Stimulated activated CD4-positive, alpha-beta T cell treated with anti-CD3 and anti-CD28 coated beads, Interleukin-1b, Interleukin-23, amount 100 ng/mL, for 24 hours (primary cell): ENCODE data around the gene PGAP3.

ENCODE experiments used
- DNase-seq, 4 experiments: peaks; one replicate each; pipeline ENCODE4 v3.0.0-alpha.2; 2020; ENCODE audit warnings: low read depth in 4 of 4, low spot score in 1 of 4

PGAP3 gene

GRCh38 chr17:39697961-39698360 is 10.1 kb upstream of the PGAP3 start:
- DNase-seq, result no peak

DNA sequence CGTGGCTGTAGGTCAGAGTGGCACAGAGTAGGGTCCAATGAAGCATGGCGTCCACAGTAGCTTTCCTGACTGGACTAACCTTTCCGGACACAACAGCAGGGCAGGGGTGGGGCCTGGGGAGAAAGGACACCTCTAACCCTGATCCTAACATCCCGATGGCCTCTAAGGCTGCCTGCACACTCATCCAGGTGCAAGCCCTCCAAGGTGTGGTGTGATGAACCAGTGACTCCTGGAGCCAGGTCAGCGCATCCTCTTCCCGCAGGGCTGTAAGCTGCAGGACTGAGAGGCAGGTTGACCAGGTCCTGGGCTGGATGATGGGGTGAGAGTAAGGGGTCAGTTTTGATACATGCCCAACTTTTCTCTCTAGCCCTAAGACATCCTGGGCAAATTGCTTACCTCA is 8.9 kb upstream of the PGAP3 start:
- no peak for DNase-seq

- DNase-seq, result no peak
Observed at GRCh38 chr17:39695089-39695474, 7.2 kb upstream of the PGAP3 start.

DNA sequence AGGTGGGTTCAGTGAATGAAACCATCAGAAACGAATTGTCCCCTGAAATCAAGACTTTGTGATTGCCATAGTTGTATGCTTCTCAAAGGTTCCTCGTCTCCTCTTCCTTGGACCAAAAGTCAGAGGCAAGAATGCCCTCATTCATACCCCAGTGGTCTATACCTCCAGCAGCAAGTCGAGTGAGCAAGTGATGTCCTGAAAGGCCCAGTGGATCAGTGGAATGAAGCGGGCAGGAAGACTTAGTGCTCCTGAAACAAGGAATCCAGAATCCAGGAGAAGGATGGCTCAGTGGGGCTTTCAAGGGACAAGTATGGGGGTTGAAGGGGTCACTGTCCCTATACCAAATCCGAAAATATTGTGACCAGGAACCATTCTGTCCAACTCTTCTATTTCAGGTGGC is 6.7 kb upstream of the PGAP3 start:
- no peak for DNase-seq

- no peak for DNase-seq
Observed at GRCh38 chr17:39688945-39689344, 1.1 kb upstream of the PGAP3 start.

DNA sequence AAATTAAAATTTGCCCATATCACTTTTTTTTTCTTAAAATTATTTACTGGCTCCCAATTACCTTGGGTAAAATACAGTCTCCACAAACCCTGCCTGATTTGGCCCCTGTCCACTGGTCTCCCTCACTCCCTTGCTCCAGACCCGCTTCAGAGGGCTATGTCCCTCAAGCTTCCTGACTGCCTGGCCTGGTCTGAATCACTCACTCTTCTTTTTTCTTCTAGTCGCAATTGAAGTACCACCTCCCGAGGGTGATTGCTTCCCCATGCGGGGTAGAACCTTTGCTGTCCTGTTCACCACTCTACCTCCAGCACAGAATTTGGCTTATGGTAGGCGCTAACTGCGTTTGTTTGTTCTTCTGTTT is 598 bp upstream of the PGAP3 start:
- no peak for DNase-seq

DNA sequence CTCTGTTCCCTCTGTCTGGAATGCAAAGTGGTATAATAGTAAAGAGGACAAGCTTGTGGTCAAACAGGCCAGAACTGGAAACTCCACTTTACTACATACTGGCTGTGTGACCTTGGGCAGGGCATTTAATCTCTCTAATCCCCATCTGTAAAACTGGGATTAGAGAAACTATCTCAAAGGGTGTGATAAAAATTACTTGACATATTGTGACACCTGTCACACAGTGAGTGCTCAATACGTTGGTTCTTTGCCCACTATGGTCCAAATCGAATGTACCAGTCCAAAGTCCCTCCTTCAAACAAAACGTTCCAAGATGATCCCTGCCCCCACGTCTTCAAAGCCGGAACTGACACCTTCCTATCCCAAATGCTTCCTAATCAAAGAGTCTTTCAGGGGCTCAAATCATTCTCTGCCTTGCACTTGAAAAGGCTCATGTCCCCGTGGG is 734 bp downstream of the PGAP3 start:
- DNase-seq, result no peak

- no peak for DNase-seq
Observed at GRCh38 chr17:39684369-39685192, 3.3 kb downstream of the PGAP3 start.

GRCh38 chr17:39683295-39683939 is 4.4 kb downstream of the PGAP3 start:
- no peak for DNase-seq

GRCh38 chr17:39679521-39680192 is 8.2 kb downstream of the PGAP3 start:
- no peak for DNase-seq

DNA sequence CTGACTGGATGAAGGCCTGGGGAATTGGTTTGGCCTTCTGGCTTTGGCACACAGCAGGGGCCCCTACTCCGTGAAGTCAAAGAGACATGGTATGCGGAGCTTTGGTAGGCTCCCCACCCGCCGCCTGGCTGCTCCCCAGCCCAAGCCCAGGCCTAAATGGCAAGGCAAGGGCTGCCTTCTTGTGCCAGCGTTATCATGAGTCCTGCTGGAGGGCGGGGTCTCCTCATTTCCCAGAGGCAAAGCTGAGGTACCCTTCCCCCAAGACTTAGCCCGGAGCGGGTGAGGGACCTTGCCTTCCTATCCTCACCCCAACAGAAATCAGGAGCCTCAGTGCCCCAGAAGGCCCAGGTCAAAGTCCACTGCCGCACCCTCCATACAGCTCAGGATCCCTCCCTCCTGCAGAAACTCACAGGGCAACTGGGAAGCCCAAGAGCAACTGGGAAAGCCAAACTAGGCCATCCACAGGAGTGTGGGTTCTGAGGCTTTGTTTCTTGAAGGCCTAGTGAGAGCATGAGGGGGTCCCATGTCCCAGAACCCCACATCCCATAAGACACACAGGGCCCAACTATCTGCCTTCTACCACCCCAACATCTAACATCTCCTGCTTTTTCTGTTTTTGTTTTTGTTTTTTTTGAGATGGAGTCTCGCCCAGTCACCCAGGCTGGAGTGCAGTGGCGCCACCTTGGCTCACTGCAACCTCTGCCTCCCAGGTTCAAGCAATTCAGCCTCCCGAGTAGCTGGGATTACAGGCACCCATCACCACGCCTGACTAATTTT is 9.3 kb downstream of the PGAP3 start:
- no peak for DNase-seq

- DNase-seq, result no peak
Observed at GRCh38 chr17:39677542-39678339, 10.1 kb downstream of the PGAP3 start.

DNA sequence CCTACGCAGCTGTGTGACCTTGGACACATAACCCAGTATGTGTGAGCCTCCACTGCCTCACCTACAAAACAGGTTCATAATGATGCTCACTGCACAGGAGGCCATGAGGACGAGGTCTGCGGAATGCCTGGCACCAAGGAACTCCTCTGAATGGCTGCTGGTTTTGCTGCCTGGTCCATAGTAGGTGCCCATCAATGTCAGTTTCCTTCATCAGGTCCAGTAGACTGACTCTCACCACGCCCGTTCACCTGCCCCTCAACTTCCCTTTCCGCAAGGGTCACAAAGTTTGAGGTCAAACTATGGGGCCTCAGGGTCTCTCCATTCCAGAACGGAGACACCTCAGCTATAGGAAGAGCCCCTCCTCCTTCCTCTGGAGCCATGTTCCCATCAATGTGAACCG is 10.8 kb downstream of the PGAP3 start:
- no peak for DNase-seq

DNA sequence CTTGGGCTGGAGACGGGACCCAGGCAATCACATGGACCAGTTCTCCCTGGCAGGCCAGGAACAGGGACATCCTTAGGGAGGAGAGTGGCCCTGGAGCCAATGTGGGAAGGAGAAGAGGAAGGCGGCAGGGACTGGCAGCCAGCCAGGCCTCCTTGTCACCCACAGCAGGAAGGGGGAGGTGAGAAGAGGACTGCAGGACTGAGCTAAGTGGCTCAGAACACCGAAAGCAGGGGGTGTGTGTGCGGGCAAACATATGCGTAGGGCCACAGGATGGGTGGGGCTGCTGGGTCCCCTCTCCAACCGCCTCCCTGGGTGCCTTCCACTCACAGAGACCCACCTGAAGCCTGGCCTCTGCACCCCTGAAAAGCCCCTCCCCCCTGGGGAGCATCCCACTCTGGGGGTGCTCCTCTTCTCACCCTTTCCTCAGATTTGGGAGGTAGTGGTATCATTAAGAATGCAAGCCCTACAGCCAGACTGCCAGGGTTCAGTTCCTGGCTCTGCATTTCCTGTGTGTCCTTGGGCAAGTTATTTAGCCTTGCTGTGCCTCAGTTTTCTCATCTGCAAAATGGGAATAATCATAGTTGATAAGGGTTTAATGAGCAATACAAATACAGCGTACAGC is 11.5 kb downstream of the PGAP3 start:
- DNase-seq, result no peak

DNA sequence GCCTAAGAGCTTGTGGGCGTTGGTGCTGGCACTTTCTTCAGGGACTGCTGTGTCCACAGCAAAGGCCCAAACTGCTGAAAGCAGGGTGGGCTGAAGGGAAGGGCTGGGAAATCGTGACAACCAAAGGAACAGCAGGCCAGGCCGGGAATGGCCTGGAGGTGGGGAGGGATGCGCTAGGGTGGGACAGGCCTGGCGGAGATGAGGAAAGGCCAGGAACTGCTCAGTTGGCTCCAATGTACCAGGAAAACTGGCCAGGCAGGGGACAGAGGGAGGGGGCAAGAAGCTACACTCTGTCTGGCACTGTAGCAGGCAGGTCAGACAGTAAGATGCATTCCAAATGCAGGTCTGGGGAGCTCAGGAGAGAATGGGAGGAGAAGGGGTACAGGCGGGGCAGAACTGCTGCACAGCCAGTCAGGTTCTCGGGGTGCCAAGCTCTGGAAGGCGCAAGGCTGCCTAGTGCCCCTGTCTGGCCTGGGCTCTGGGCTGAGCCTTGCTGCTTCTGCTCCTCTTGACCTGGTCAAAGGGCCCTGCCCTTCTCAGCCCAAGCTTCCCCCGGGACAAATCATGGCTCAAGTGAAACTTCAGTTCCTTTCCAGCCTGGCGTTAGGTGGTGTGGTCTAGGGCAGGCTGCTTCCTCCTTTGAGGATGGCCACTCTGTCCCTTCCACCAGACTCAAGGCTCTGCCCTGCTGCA is 12.3 kb downstream of the PGAP3 start:
- DNase-seq, result no peak

- DNase-seq, result no peak
Observed at GRCh38 chr17:39674702-39675389, 13.0 kb downstream of the PGAP3 start.

GRCh38 chr17:39674179-39674578 is 13.7 kb downstream of the PGAP3 start:
- no peak for DNase-seq

DNA sequence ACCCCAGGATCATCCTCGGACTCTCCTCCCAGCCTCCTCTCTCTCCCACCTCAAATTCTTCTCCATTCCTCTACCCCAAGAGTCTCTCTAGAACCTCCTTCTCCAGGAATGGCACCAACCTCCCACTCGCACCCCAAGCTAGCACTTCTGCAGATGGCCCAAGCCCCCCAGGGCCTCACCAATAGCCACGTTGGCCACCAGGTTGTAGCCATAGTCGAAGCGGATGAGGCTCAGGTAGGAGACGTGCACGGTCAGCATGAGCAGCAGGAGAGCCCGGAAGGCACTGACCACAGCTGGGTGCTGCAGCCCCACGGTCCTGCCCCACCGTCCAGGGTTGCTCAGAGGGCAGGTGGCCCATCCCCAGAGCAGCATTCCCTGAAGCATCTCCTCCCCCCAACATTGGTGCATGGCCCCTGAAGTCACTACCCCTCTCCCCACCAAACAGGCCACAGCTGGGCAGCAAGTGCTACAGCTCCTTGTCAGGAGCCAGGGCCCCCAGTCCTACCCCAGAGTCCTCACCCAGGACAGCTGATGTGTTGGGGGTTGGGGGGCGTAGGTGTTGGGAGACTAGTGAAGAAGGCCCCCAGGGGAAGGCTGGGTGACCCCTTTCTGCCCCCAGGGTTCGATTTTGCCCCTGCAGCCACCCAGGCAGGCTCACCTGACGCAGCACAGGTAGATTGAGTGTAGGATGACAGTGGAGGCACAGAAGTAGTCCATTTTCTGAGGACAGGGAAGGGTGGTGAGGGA is 14.3 kb downstream of the PGAP3 start:
- no peak for DNase-seq
